Suprapubic skin (tissue), 4 donors: Measurements from ENCODE around the gene RYR1.

ENCODE experiments used
- CTCF ChIP-seq, 2 donors: fragments of 200-600 bp in 1 of 2; fragments of 450-650 bp in 1 of 2; sonication (generic) in 1 of 2; IDR thresholded peaks; one replicate each; pipeline ENCODE4 v1.5.1; 2016 to 2019; ENCODE audit warnings: antibody characterized with exemption in 2 of 2, mild to moderate bottlenecking in 1 of 2, moderate library complexity in 1 of 2
- POLR2A ChIP-seq, 2 donors: fragments of 450-650 bp; IDR thresholded peaks; one replicate each; pipeline ENCODE4 v1.6.1; 2017; ENCODE audit warnings: antibody characterized with exemption in 2 of 2, mild to moderate bottlenecking in 2 of 2, moderate library complexity in 2 of 2
- POLR2AphosphoS5 ChIP-seq, 3 donors: sonication (generic); formaldehyde crosslinking; IDR thresholded peaks; one replicate each; pipeline ENCODE4 v1.6.1; 2017; ENCODE audit warnings: antibody characterized with exemption in 3 of 3

GRCh38 chr19:38539751-38540150 lies 106.3 kb downstream of the RYR1 start:
- TF ChIP-seq CTCF (IDR thresholded peaks at IDR 0.05) (no peak), POLR2A (IDR thresholded peaks at IDR 0.05) (no peak), POLR2AphosphoS5 (IDR thresholded peaks at IDR 0.05) (no peak)
